HTERT RPE-1 (cell line): ENCODE measurements around the gene VPS4A.

Source experiments
- in situ Hi-C: fragments of 300-500 bp; cut with MboI; formaldehyde crosslinking; loops from 4 replicates; pipeline ENCODE4 v1.14.3; 2020; ENCODE audit warnings: low sequenced_read_pairs

VPS4A gene

DNA sequence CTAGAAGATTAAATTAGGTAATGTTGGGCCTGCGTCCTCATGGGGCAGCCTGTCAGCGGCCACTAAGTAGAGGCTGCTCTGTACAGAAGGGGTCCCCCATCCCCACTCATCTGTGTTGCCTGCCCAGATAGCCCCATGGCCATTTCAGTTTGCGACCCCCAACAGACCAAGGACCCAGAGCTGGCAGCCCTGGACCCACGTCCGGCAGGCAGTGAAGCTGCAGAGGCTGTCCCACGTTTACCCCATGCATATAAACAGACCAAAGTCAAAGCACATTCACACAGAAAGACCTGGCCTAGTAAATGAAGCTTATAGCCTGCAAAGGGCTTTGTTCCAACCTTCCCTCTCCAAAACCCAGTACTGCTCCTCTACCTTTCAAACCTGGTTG is 14.6 kb downstream of the VPS4A start:
- in situ Hi-C loops, result no loop called here

DNA sequence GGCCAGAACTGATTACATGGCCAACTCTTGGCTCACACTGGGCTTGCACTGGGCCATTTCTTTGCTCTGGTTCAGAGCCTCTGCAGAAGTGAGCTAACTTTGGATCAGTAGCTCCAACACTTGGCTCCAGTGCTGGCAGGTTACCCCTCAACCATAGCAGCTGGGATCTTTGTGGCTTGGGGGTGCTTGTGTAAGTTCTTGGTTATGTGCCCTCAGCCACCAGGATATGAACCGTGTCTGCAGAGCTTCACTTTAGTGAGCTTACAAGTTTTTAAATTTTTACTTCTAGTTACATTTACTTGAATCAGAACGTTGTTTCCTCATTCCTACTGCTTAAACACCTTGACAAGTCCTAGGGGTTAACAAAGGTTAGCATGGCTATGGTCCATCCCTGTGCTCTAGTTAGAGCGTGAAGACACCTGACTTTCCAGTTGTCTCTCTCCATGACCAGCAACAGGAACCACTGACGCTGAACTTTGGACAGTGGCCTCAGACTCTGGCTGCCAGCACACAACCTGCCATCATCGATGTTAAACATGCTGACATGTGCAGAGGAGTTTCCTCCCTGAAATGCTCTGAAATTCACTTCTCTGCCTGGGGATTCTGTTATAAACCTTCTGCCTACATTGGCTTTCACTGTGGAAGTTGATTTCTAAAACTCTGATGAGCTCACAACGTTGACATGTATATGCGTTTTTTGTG is 15.2 kb downstream of the VPS4A start:
- in situ Hi-C loops, result no loop called here

DNA sequence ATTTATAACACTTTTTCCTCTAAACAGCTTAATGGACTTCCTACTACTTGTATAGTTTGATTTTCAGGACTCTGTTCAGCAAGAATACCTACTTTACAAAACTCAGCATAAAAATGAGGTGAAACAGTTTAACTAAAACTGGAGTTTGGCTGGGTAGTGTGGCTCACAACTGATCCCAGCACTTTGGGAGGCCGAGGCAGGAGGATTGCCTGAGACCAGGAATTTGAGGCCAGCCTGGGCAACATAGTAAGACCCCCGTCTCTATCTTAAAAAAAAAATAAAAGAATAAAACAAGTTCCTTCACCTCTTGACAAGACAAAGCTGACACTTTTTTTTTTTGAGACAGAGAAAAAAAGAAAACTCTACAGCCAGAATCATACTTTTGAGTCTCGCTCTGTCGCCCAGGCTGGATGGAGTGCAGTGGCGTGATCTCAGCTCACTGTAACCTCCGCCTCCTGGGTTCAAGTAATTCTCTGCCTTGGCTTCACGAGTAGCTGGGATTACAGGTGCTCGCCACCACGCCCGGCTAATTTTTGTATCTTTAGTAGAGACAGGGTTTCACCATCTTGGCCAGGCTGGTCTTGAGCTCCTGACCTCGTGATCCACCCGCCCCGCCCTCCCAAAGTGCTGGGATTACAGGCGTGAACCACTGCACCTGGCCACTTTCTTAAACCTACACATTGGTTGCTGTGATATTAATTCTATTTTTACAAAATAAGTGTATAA is 16.6 kb downstream of the VPS4A start:
- in situ Hi-C loops, result no loop called here

DNA sequence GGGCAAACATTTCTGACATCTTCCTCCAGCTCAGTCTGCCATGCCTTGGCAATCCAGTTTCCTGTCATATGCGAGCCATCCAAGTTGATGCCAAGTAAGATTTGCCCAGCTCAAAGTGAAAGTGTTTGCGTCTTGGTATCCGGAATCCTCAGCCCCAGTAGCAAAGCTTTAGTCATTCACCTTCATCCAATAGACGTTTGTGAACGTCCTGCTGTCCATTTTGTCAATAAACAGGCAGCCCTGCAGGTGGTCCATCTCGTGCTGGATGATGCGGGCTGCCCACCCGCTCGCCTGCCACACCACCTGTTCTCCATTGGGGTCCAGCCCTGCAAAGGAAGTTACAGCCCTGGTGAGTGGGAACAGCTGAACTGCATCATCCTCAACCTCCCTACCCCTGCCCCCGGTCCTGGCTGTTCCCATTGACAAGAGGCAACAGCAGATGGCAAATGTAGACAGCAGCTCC is 17.7 kb downstream of the VPS4A start:
- in situ Hi-C loops, result no loop called here

DNA sequence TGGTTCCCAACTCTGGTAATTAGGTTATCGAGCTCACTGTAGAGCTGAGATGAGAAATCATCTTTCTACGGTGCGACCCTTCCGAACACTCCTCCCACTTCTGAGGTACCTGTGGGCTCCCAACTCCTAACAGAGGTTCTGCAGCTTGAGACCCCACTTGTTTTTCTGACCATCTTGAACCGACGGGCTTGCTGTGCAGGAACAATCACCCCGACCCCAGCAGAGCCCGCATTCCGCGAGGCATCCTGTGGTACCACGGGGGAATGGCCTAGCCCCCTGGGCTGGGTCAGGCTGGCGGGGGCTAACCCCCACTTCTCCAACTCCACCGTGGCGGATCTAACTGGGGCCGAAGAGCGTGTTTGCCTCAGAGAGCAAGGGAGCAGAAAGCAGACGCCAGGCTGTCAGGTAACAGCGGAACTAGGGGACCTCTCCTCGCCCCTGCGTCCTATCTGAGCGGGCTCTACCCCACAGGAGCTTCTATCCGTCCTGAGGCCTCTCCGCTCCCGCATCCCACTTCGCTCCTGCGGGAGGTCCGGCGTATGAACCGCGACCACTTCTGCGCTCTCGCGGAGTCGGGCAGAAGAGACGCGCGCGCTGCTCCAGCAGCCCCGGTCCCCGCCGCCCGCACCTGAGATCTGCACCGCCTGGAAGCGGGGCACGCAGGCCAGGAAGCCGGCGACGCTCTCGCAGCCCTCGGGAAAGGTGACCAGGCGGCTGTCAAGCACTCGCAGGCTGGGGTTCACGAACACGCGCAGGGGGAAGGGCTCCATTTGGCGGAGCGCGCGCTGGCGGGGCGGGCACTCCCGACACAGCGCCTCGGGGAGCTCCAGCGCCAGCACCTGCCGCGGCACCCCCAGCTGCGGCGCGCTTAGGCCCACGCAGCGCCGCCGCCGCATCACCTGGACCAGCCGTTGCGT is 18.5 kb downstream of the VPS4A start:
- in situ Hi-C loops, result no loop called here

DNA sequence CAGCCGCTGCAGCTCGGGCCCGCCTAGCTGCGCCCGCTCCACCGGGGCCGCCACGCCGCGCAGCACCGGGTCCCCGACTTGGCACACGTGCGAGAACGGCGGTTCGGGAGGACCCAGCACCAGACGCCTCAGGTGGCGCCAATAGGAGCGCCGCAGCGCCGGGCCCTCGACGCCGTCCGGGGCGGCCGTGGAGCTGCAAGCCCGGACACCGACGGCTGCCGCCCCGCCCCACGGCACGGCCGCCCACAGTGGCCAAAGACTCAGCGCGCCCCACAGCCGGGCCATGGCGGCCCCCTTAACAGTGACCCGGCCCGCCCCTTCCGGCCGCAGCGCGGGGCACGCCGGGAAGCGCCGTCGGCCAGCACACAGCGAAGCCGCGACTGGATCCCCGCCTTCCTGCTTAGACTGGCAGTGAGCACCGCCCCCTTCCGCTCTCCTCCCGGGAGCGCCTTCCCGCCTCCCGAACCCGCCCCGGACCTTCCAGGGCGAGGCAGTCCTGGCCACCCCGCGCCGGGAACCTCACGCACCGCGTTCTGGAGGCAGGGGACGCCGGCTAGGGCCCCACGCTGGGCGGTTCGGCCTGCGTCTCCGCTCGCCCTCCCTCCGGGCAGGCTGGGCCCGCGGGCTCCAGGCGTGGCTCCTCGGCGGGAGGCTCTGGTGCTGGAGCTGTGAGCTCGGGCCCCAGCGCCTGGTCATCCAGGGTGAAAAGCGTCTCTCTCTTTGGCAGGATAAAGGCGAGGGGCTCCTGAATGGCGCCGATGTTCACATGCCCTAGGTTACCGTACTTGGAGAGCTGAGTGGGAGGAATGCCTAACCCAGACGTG is 19.3 kb downstream of the VPS4A start, which contains the start of gene PDF:
Gene PDF (minus strand): TSS at position 303 of the 824 bp plus-strand sequence. CDS start 18 bp downstream, at position 285.
- in situ Hi-C loops, result no loop called here

DNA sequence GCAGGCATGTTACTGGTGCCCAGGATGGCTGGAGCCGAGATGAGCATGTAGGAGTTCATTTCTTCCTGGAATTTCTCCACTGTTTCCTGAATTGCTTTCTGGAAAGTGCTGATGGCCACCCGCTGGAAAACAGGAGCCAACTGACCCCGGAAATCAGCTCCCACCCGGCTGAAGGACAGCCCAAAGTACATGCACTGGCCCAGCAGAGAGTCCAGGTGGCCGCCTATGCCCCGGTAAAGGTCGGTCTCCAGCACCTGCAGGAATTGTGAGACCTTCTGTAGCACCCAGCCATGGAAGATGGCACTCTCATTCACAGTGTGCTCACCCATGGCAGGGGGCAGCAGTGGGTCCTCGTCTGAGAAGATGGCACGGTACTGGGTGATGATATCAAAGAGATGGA is 23.5 kb downstream of the VPS4A start:
- in situ Hi-C loops, result no loop called here

DNA sequence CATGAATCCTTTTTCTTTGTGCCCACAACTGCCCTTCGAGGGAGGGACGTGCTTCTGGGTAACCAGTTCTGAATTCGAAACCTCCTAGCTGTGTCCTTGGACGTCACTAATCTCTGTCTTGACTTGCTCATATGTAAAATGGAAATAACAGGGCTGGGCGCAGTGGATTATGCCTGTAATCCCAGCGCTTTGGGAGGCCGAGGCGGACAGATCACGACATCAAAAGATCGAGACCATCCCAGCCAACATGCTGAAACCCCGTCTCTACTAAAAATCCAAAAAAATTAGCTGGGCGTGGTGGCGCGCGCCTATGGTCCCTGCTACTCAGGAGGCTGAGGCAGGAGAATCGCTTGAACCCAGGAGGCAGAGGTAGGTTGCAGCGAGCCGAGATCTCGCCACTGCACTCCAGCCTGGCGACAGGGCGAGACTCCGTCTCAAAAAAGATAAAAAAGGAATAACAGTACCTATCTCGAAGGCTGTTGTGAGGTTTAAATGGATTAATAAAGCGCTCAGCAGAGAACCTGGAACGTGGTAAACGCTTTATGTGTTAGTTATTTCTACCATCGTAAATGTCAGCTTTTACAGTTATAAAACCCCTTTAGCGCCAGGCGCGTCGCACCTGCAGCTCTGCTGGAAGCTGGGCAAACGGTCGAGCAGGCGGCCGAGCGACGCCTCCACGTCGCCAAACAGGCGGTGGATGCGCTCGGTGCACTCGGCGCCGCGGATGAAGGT is 27.6 kb downstream of the VPS4A start:
- in situ Hi-C loops, result no loop called here

DNA sequence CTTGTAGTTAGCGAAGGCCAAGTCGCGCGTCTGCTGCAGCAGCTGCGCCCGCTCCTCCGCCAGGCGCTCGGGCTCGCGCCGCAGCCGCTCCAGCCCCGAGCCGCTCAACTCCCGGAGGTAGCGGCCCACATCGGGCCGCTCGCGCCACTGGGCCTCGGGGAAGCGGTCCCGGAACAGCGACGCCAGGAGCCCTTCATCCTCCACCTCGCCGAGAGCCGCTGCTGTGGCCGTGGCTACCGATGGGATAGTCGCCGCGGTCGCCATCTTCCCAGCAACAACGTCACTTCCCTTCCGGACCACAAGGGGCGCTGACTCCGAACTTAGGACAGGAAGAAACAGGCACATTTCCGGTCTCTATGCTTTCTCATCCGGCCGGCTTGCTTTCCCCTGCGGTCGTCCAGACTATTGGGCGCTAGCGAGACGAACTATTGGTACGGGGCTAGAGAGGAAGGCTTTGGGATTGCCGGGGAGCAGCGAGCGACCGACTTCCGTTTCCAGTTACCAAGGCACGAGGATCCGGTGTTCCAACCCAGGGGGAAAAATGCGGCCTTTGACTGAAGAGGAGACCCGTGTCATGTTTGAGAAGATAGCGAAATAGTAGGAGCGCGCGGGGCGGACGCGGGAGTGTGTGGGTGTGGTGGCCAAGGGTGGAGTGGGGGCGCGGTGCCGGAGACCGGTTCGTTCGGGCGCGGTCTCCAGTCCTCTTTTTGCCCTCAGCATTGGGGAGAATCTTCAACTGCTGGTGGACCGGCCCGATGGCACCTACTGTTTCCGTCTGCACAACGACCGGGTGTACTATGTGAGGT is 28.3 kb downstream of the VPS4A start, which contains the start of the genes COG8 and NIP7:
Gene COG8 (minus strand): TSS at position 276 of the 806 bp plus-strand sequence. CDS start 12 bp downstream, at position 264.
Gene NIP7 (plus strand): TSS at position 484 of the 806 bp plus-strand sequence. CDS start 58 bp downstream, at position 542.
- in situ Hi-C loops, result no loop called here

DNA sequence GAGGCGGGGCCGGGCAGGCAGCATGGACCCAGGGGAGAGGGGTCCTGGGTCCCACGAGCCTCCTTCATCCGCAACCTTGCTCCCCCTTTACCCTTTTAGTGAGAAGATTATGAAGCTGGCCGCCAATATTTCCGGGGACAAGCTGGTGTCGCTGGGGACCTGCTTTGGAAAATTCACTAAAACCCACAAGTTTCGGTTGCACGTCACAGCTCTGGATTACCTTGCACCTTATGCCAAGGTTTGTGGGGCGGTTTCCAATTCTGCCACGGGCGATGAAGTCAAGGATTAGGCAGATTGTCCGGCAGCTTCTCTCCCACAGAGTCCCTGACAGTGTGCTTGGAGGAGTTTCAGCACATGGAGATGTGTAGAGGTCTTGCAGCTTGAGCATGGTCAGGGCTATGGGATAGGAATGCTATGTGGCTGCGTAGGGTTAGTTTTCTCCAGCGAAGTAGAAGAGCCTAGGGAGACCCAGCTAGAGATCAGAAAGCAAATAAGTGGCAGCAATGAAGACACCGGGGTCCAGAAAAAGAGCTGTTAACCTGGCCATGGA is 29.0 kb downstream of the VPS4A start:
- in situ Hi-C loops, result no loop called here

DNA sequence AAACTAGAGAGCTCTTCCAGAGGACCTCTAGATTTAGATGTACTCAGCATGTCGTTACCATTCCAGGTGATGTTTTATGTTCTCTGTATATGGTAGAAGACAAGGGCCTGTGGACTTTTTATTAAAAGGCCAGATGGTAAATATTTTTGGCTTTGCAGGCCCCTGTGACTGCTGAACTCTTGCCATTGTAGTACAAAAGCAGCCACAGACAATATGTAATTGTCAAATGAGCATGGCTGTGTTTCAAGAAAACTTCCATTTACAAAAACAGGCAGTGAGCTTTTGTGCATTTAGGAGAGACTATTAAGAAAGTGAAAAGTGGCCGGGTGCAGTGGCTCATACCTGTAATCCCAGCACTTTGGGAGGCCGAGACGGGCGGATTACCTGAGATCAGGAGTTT is 33.0 kb downstream of the VPS4A start:
- in situ Hi-C loops, result no loop called here

DNA sequence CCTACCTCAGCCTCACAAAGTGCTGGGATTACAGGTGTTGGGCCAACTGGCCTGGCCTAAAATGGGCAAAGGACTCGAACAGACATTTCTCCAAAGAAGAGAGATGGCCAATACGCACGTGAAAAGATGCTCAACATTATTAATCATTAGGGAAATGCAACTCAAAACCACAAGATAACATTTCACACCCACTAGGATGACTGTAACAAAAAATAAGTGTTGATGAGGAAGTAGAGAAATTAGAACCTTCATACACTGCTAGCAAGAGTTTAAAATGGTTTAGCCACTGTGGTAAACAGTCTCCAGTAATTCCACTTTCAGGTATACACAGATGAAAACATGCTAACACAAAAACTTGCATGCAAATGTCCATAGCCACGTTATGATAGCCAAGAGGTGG is 34.8 kb downstream of the VPS4A start:
- in situ Hi-C loops, result no loop called here

DNA sequence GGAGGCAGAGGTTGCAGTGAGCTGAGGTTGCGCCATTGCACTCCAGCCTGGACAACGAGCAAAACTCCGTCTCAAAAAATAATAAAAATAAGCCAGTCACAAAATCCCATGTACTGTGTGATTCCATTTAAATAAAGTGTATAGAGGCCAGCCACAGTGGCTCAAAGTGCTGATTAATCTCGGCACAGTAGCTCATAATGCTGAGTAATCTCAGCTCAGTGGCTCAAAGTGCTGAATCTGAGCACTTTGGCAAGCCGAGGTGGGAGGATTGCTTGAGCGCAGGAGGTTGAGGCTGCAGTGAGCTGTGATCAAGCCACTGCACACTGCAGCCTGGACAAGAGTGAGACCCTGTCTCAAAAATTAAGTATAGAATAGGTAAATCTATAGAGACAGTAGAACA is 35.5 kb downstream of the VPS4A start:
- in situ Hi-C loops, result no loop called here

DNA sequence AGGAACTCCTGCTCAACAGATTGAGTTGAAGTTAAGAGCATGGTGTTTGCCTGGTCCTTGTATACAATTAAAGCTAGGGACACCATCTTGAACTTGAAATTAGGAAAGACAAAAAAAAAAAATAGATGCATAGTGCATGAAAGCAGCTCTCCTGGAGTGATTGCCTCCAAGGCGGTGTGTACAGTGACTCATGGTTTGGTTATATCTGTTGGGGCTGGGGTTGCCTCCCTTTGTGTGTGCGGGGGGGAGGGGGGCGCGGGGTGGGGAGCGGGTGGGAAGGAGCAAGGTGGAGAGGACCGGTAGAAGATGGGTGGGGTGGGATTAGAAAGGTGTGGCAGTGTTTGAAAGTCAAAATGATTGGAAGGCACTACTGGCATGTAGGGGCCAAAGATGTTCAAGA is 37.1 kb downstream of the VPS4A start:
- in situ Hi-C loops, result no loop called here

DNA sequence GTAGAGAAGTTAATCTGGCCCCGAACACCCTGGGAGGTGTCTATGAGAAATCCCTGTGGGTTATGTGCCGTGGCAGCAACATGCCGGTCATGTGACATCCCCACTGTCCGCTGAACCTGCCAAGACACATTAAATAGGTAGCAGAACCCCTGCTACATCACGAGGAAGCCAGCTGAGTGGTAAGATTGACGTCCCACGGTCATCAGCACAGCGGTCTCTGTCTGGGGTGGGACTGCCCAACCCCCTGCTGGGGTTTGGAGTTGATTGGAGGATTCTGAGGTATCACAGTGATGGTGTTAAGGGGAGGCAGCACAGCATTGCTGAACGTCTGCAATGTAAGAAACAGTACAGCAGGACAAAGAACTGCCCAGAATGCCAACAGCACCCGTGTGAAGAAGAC is 38.4 kb downstream of the VPS4A start:
- in situ Hi-C loops, result no loop called here

DNA sequence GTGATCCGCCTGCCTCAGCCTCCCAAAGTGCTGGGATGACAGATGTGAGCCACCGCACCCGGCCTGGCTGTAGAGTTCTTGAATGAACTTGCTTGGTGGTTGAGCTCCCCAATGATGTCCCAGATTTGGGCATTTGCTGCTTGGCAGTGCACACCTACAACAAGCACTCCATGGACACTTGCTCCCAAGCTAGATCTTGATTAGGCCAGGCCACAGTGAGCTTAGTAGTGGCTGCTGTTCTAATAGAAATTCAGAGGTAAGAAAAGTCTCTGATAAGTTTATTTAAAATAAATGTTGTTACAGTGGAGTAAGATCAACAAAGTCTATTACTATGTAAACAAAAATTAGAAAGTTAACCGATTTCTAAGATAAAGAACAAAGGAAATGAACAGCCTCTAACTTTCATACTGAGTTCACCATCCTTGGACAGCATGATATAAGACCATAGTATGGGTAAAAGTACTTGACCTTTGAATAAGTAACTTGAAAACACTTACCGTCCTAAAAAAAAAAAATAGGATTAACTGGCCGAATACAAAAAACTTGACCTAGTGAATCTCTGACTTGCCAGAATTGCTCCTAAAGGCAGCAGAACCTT is 39.5 kb downstream of the VPS4A start:
- in situ Hi-C loops, result no loop called here

DNA sequence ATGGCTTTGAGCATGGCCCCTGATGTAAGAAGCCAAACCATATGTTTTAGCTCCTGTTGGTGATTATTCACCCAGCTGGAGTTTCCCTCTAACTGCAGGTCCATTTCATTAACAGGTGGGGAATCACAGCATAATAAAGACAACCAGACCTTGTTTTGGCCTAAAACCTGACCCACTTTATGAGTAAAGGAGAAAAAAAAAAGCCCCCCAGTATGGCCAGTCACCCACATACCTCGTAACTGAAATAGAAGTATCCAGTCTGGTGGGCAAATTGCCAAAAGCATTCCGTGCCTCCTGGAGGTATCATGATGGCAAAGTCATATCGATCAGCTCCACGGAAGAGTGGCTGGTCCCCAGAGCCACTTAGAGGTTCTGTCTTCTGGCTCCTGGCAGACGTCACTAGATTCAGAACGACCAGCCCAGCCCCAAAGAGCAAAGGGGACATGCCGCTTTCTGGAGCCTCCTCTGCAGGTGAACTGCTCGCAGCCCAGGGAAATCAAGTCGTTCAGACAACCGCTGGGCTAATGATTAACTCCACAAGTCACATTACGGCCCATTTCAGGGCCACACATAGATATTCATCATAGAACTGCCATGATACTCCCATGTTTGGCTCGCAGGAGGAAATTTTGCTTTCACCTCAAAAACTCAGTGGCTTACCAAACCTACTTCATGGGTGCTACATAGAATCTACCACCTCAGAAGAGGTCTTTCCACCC is 40.3 kb downstream of the VPS4A start, which contains the start of gene TMED6:
Gene TMED6 (minus strand): TSS at position 478 of the 719 bp plus-strand sequence. CDS start 33 bp downstream, at position 445.
- in situ Hi-C loops, result no loop called here
